ENCODE data around the gene TIMELESS. TPM values are rescaled to one million over a fixed set of nuclear protein-coding genes. Genes with fewer than 3 reads are reported as not detected.
A peak's percentile ranks its signal among the peaks of the same experiment; 100 is the strongest.

TIMELESS gene
- total RNA-seq, 1 donor from 2014 or later = 12.1 TPM

DNA sequence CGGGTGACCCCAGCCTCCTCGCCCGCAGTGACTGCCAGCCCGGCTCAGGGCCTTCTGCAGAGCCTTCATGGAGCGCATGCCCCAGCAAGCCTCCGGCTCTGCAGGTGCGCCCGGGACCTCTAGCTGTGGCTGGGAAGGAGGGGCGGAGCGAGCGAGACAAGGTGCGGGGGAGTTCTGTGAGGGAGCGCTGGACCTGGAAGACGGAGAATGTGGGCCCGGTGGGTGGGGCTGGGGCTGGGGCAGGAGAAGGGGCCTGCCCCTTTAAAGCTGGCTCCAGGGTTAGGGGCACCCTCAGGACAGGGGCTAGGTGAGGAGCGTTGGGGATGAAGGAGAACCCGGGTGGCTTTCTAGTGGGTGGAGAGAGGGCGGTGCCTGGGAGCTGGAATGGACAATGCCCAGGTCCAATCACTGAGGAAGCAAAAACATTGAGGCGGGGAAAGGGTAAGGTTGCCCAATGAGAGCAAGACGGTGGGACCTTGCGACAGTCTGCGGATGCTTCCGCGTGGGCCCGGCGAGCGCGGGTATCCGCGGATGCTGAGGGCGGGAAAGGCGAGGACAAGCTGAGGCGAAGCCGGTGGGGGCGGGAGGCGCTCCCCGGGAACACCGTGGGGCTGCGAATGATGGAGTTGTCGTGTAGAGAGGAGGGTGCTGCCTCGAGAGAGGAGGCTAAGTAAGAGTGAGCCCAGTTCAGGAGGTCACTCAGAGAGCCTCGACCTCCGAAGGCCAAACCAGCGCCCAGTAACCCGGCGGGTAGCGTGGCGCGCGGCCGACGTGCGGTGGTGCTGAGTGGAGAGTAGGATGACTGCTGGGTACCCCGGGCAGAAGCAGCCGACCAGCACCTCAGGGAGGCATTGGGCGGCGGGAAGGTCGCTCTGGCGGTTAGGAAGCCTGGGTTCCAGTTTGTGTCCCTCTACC lies 39.1 kb upstream of the TIMELESS start, which contains the start of gene GLS2:
GLS2 (minus strand) TSS at position 121 of the 915 bp plus-strand sequence; CDS start at position 78, 43 bp downstream.
- TF ChIP-seq, protein P1, sequence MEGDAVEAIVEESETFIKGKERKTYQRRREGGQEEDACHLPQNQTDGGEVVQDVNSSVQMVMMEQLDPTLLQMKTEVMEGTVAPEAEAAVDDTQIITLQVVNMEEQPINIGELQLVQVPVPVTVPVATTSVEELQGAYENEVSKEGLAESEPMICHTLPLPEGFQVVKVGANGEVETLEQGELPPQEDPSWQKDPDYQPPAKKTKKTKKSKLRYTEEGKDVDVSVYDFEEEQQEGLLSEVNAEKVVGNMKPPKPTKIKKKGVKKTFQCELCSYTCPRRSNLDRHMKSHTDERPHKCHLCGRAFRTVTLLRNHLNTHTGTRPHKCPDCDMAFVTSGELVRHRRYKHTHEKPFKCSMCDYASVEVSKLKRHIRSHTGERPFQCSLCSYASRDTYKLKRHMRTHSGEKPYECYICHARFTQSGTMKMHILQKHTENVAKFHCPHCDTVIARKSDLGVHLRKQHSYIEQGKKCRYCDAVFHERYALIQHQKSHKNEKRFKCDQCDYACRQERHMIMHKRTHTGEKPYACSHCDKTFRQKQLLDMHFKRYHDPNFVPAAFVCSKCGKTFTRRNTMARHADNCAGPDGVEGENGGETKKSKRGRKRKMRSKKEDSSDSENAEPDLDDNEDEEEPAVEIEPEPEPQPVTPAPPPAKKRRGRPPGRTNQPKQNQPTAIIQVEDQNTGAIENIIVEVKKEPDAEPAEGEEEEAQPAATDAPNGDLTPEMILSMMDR (IDR thresholded peaks at IDR 0.05) = no peak
- Mint-ChIP-seq H3K36me3 (ENCODE audit: low read depth) (peaks cover 1% of the 10 kb centered on the region), H3K4me3 (ENCODE audit: unreplicated experiment) (peak within 1 kb of the TSS; percentile 81), H3K27ac (ENCODE audit: unreplicated experiment) (peak within 1 kb of the TSS; percentile 36), H3K4me1 (ENCODE audit: low read depth) (peaks cover 14% of the 10 kb centered on the region), H3K27me3 (ENCODE audit: low read depth) (peaks cover 36% of the 10 kb centered on the region), H3K9me3 (ENCODE audit: low read depth) (peaks cover 2% of the 10 kb centered on the region)
- no peak for DNase-seq (ENCODE audit: low spot score)

DNA sequence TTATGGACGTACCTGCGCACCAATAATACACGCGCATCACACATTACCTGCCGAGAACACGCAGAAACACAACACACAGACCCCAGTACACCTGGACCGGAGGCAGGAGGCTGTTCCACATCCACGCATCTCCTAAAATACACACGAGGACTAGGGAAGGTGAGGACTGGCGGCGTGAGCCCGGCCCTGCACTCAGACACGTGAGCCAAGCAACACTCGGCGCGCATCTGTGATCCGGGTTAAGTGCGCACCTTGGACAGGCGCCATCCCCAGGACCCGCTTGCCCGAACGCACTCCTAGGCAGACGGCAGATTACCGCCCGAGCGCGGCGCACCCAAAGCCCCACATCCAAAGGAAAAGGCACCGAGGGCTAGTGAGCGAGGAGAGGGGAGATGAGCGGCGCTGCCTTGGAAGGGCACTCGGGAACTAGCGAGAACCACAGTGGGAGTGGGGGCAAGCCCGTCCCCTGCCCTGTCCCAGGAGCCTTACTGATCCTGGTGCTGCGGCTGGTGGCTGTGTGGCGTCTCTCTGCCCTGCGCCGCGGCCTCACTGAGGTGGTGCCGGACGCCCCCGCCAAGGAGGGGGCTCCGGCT lies 38.3 kb upstream of the TIMELESS start:
- Mint-ChIP-seq H3K27ac (ENCODE audit: unreplicated experiment) (peak overlapping the region; percentile 36), H3K27me3 (ENCODE audit: low read depth) (peaks cover 33% of the 10 kb centered on the region), H3K4me1 (ENCODE audit: low read depth) (peaks cover 14% of the 10 kb centered on the region), H3K36me3 (ENCODE audit: low read depth) (peaks cover 1% of the 10 kb centered on the region), H3K9me3 (ENCODE audit: low read depth) (peaks cover 2% of the 10 kb centered on the region), H3K4me3 (ENCODE audit: unreplicated experiment) (peak overlapping the region; percentile 81)
- TF ChIP-seq, protein P1 (IDR thresholded peaks at IDR 0.05) = no peak
- DNase-seq (ENCODE audit: low spot score) = peak; percentile 89

DNA sequence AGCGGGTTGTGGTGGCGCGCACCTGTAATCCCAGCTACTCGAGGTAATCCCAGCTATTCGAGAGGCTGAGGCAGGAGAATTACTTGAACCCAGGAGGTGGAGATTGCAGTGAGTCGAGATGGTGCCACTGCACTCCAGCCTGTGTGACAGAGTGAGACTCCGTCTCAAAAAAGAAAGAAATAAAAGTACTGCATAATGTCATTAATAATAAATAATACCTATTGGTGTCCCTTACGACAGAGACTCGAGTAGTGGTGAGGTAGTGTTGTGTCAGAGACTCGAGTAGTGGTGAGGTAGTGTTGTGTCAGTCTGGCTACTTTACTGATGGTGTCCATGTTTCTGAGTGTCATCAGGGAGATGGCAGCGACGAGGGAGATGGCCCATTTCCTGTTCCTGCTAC lies 37.5 kb upstream of the TIMELESS start:
- Mint-ChIP-seq H3K27ac (ENCODE audit: unreplicated experiment) (no peak overlapping the region), H3K4me3 (ENCODE audit: unreplicated experiment) (no peak overlapping the region), H3K36me3 (ENCODE audit: low read depth) (peaks cover 1% of the 10 kb centered on the region), H3K27me3 (ENCODE audit: low read depth) (peaks cover 31% of the 10 kb centered on the region), H3K4me1 (ENCODE audit: low read depth) (peaks cover 14% of the 10 kb centered on the region), H3K9me3 (ENCODE audit: low read depth) (peaks cover 2% of the 10 kb centered on the region)
- TF ChIP-seq, protein P1 (IDR thresholded peaks at IDR 0.05) = no peak
- DNase-seq (ENCODE audit: low spot score) = no peak

DNA sequence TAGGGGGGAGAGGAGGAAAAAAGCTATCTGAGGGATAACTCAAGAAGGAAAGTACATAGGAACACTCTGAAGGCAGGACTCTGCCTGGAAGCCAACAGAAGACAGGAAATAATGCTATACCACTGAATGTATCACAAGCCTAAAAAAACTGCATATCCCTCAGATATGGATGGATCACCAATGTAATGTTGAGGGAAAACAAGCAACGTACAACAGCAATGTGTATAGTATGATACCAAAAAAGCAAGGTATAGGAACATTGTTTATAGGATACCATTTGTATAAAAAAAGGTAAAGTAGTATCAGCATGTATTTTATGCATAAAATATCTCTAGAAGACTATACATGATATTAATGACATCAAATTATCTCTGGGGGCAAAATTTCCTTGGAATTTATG lies 35.3 kb upstream of the TIMELESS start:
- peaks cover 14% of the 10 kb centered on the region for H3K4me1 Mint-ChIP-seq (ENCODE audit: low read depth)
- peaks cover 16% of the 10 kb centered on the region for H3K27me3 Mint-ChIP-seq (ENCODE audit: low read depth)
- peaks cover 2% of the 10 kb centered on the region for H3K9me3 Mint-ChIP-seq (ENCODE audit: low read depth)
- H3K36me3 Mint-ChIP-seq (ENCODE audit: low read depth) = peaks cover 1% of the 10 kb centered on the region
- no peak for DNase-seq (ENCODE audit: low spot score)
- no peak overlapping the region for H3K27ac Mint-ChIP-seq (ENCODE audit: unreplicated experiment)
- H3K4me3 Mint-ChIP-seq (ENCODE audit: unreplicated experiment) = no peak overlapping the region
- TF ChIP-seq, protein P1 (IDR thresholded peaks at IDR 0.05) = no peak

DNA sequence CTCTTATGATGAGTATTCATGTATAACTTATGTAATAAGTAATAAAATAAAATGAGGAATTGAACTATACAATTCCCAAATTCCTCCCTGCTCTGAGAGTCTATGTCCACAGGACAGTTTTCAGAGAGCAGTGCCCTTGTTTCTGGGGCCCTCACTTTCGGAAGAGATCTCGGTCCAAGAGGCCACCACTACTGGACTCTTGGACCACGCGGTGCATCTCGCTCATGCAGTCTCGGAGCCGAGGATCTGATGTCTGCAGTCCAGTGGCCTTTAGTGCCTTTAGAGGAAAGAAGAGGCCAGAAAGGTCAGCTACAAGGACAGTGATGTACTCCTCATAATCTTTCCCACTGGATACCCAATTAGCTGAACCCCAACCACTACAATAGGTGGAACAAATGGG lies 30.4 kb upstream of the TIMELESS start:
- Mint-ChIP-seq H3K9me3 (ENCODE audit: low read depth) (no peaks in the 10 kb centered on the region), H3K4me3 (ENCODE audit: unreplicated experiment) (no peak overlapping the region), H3K4me1 (ENCODE audit: low read depth) (no peaks in the 10 kb centered on the region), H3K36me3 (ENCODE audit: low read depth) (no peaks in the 10 kb centered on the region), H3K27me3 (ENCODE audit: low read depth) (no peaks in the 10 kb centered on the region), H3K27ac (ENCODE audit: unreplicated experiment) (no peak overlapping the region)
- no peak for DNase-seq (ENCODE audit: low spot score)
- TF ChIP-seq, protein P1 (IDR thresholded peaks at IDR 0.05) = no peak

Measured in chondrocyte (in vitro differentiated cells).